ENCODE measurements around the gene PSME1. TPM values are rescaled to one million over a fixed set of nuclear protein-coding genes. Genes with fewer than 3 reads are reported as not detected.
"Not testable (repeated sequence)": the region's sequence is repeated elsewhere in the genome, so short reads cannot be mapped to it uniquely, and the experiment has no call there.

PSME1 gene
- total and polyA plus RNA-seq, 3 experiments from 2014 or later: 343 to 1,041 (median 347) TPM

GRCh38 chr14:24098927-24099813, 36.8 kb upstream of the PSME1 start:
- Mint-ChIP-seq H3K27ac (peak overlapping the region in 2 of 8 donors; percentile 54 to 91), H3K27me3 (no peaks in the 10 kb centered on the region), H3K4me1 (peaks cover 15 to 19% (median 17%) of the 10 kb centered on the region in 3 donors), H3K9me3 (no peaks in the 10 kb centered on the region), H3K36me3 (peaks cover 3 to 63% (median 14%) of the 10 kb centered on the region in 3 donors), H3K4me3 (no peak overlapping the region)
- DNase-seq: no peak
- H3K36me3 ChIP-seq (ENCODE audit: insufficient read depth, low read length): peaks cover 6% of the 10 kb centered on the region
- H3K9me3 ChIP-seq (ENCODE audit: low read length): no peaks in the 10 kb centered on the region
- H3K27ac ChIP-seq (ENCODE audit: low read depth, low read length): no peak overlapping the region
- H3K27me3 ChIP-seq (ENCODE audit: insufficient read depth, low read length, poor library complexity, severe bottlenecking): no peaks in the 10 kb centered on the region
- POLR2A ChIA-PET: no interaction called here
- H3K4me1 ChIP-seq (ENCODE audit: insufficient read depth, low read length): peaks cover 10% of the 10 kb centered on the region
- no peak overlapping the region for H3K4me3 ChIP-seq (ENCODE audit: low read length)
- CTCF ChIA-PET: interaction anchor here (1.2 to 12.1 kb wide), 2 partner anchors 6 to 15 kb away, joined by 4 to 185 read pairs; no protein-coding TSS in a partner anchor

- peaks cover 6% of the 10 kb centered on the region for H3K36me3 ChIP-seq (ENCODE audit: insufficient read depth, low read length)
Measured at GRCh38 chr14:24100197-24100981, 35.6 kb upstream of the PSME1 start.

GRCh38 chr14:24100982-24101494, 35.0 kb upstream of the PSME1 start:
- ChIA-PET POLR2A (no interaction called here), CTCF (interaction anchor here (1.2 to 11.6 kb wide), 2 partner anchors 7 to 8 kb away, joined by 6 to 185 read pairs; partner anchors contain the start of gene PCK2)
- H3K9me3 Mint-ChIP-seq: no peaks in the 10 kb centered on the region
- H3K4me1 ChIP-seq (ENCODE audit: insufficient read depth, low read length): no peaks in the 10 kb centered on the region
- H3K36me3 ChIP-seq (ENCODE audit: insufficient read depth, low read length): peaks cover 6% of the 10 kb centered on the region
- no peak overlapping the region for H3K4me3 Mint-ChIP-seq
- H3K9me3 ChIP-seq (ENCODE audit: low read length): no peaks in the 10 kb centered on the region
- H3K4me3 ChIP-seq (ENCODE audit: low read length): no peak overlapping the region
- H3K27ac Mint-ChIP-seq: peak overlapping the region in 3 of 8 donors; percentile 39 to 85 (median 82)
- H3K36me3 Mint-ChIP-seq: peaks cover 3 to 62% (median 13%) of the 10 kb centered on the region in 3 donors
- H3K4me1 Mint-ChIP-seq: peaks cover 3 to 5% (median 4%) of the 10 kb centered on the region in 3 donors
- H3K27me3 Mint-ChIP-seq: no peaks in the 10 kb centered on the region
- no peak for DNase-seq
- no peaks in the 10 kb centered on the region for H3K27me3 ChIP-seq (ENCODE audit: insufficient read depth, low read length, poor library complexity, severe bottlenecking)
- H3K27ac ChIP-seq (ENCODE audit: low read depth, low read length): no peak overlapping the region

More at GRCh38 chr14:24100197-24100981, 35.6 kb upstream of the PSME1 start:
- ChIA-PET CTCF (interaction anchor here (1.2 to 11.6 kb wide), 2 partner anchors 7 to 8 kb away, joined by 6 to 185 read pairs; partner anchors contain the start of gene PCK2), POLR2A (no interaction called here)
- peaks cover 9 to 10% (median 9%) of the 10 kb centered on the region in 3 donors for H3K4me1 Mint-ChIP-seq
- H3K27me3 Mint-ChIP-seq: no peaks in the 10 kb centered on the region
- peaks cover 3 to 64% (median 13%) of the 10 kb centered on the region in 3 donors for H3K36me3 Mint-ChIP-seq
- Histone ChIP-seq H3K27me3 (ENCODE audit: insufficient read depth, low read length, poor library complexity, severe bottlenecking) (no peaks in the 10 kb centered on the region), H3K9me3 (ENCODE audit: low read length) (no peaks in the 10 kb centered on the region), H3K27ac (ENCODE audit: low read depth, low read length) (no peak overlapping the region), H3K4me3 (ENCODE audit: low read length) (no peak overlapping the region), H3K4me1 (ENCODE audit: insufficient read depth, low read length) (peaks cover 6% of the 10 kb centered on the region)
- peak overlapping the region in 3 of 8 donors; percentile 18 to 88 (median 85) for H3K27ac Mint-ChIP-seq
- H3K4me3 Mint-ChIP-seq: no peak overlapping the region
- no peak for DNase-seq
- no peaks in the 10 kb centered on the region for H3K9me3 Mint-ChIP-seq

- H3K4me3 Mint-ChIP-seq: no peak overlapping the region
- POLR2A ChIA-PET: interaction anchor here (0.5 to 0.7 kb wide), 2 partner anchors 25 to 230 kb away, joined by 4 read pairs; no protein-coding TSS in a partner anchor
- H3K27me3 Mint-ChIP-seq: no peaks in the 10 kb centered on the region
Measured at GRCh38 chr14:24102357-24103048, 33.5 kb upstream of the PSME1 start.

GRCh38 chr14:24103451-24103850, 32.5 kb upstream of the PSME1 start:
- H3K27ac Mint-ChIP-seq: peak overlapping the region in 1 of 8 donors; percentile 50
- CTCF ChIA-PET: interaction anchor here (0.9 to 11.6 kb wide), 2 partner anchors 10 to 52 kb away, joined by 3 to 185 read pairs; partner anchors contain the start of genes CARMIL3 and PCK2

More at GRCh38 chr14:24102357-24103048, 33.5 kb upstream of the PSME1 start:
- DNase-seq: no peak
- H3K9me3 ChIP-seq (ENCODE audit: low read length): no peaks in the 10 kb centered on the region
- H3K4me3 ChIP-seq (ENCODE audit: low read length): no peak overlapping the region
- CTCF ChIA-PET: interaction anchor here (1.0 to 11.6 kb wide), 2 partner anchors 9 to 44 kb away, joined by 3 to 185 read pairs; partner anchors contain the start of gene PCK2
- peaks cover 3 to 59% (median 13%) of the 10 kb centered on the region in 3 donors for H3K36me3 Mint-ChIP-seq
- H3K27ac Mint-ChIP-seq: no peak overlapping the region
- no peaks in the 10 kb centered on the region for H3K9me3 Mint-ChIP-seq
- no peaks in the 10 kb centered on the region for H3K27me3 ChIP-seq (ENCODE audit: insufficient read depth, low read length, poor library complexity, severe bottlenecking)
- peaks cover 6% of the 10 kb centered on the region for H3K36me3 ChIP-seq (ENCODE audit: insufficient read depth, low read length)
- no peaks in the 10 kb centered on the region for H3K4me1 Mint-ChIP-seq
- H3K27ac ChIP-seq (ENCODE audit: low read depth, low read length): no peak overlapping the region
- no peaks in the 10 kb centered on the region for H3K4me1 ChIP-seq (ENCODE audit: insufficient read depth, low read length)

GRCh38 chr14:24105609-24106239, 30.3 kb upstream of the PSME1 start:
- not testable (repeated sequence) for H3K4me3 Mint-ChIP-seq

More at GRCh38 chr14:24103451-24103850, 32.5 kb upstream of the PSME1 start:
- Mint-ChIP-seq H3K36me3 (peaks cover 3 to 54% (median 13%) of the 10 kb centered on the region in 3 donors), H3K4me1 (peaks cover under 1 to 4% (median 2%) of the 10 kb centered on the region in 3 donors), H3K9me3 (no peaks in the 10 kb centered on the region), H3K4me3 (no peak overlapping the region), H3K27me3 (no peaks in the 10 kb centered on the region)
- POLR2A ChIA-PET: no interaction called here
- H3K36me3 ChIP-seq (ENCODE audit: insufficient read depth, low read length): peaks cover 6% of the 10 kb centered on the region
- H3K4me3 ChIP-seq (ENCODE audit: low read length): no peak overlapping the region
- no peak overlapping the region for H3K27ac ChIP-seq (ENCODE audit: low read depth, low read length)
- H3K9me3 ChIP-seq (ENCODE audit: low read length): no peaks in the 10 kb centered on the region
- no peaks in the 10 kb centered on the region for H3K27me3 ChIP-seq (ENCODE audit: insufficient read depth, low read length, poor library complexity, severe bottlenecking)
- peaks cover 1% of the 10 kb centered on the region for H3K4me1 ChIP-seq (ENCODE audit: insufficient read depth, low read length)
- DNase-seq: no peak

More at GRCh38 chr14:24105609-24106239, 30.3 kb upstream of the PSME1 start:
- H3K9me3 ChIP-seq (ENCODE audit: low read length); H3K27me3 ChIP-seq (ENCODE audit: insufficient read depth, low read length, poor library complexity, severe bottlenecking); H3K27ac Mint-ChIP-seq; H3K27ac ChIP-seq (ENCODE audit: low read depth, low read length); POLR2A ChIA-PET; H3K4me3 ChIP-seq (ENCODE audit: low read length); DNase-seq; H3K9me3 Mint-ChIP-seq; H3K27me3 Mint-ChIP-seq; H3K36me3 ChIP-seq (ENCODE audit: insufficient read depth, low read length): not testable (repeated sequence)
- Mint-ChIP-seq H3K36me3 (peaks cover 3 to 34% (median 8%) of the 10 kb centered on the region in 3 donors), H3K4me1 (peaks cover 8 to 14% (median 9%) of the 10 kb centered on the region in 3 donors)
- peaks cover 12% of the 10 kb centered on the region for H3K4me1 ChIP-seq (ENCODE audit: insufficient read depth, low read length)
- CTCF ChIA-PET: interaction anchor here (1.3 to 11.6 kb wide), 3 partner anchors 12 to 55 kb away, joined by 4 to 185 read pairs (median 114); partner anchors contain the start of genes IRF9 and PCK2
